Kidney capillary endothelial cell (primary cell): ENCODE results near the gene VPS18.

Source experiments
- DNase-seq: peaks from one replicate; pipeline ENCODE4 v3.0.0-alpha.2; 2018; ENCODE audit warnings: low spot score

Gene VPS18

GRCh38 chr15:40871749-40872617, 22.3 kb upstream of the VPS18 start:
- DNase-seq: no peak

DNA sequence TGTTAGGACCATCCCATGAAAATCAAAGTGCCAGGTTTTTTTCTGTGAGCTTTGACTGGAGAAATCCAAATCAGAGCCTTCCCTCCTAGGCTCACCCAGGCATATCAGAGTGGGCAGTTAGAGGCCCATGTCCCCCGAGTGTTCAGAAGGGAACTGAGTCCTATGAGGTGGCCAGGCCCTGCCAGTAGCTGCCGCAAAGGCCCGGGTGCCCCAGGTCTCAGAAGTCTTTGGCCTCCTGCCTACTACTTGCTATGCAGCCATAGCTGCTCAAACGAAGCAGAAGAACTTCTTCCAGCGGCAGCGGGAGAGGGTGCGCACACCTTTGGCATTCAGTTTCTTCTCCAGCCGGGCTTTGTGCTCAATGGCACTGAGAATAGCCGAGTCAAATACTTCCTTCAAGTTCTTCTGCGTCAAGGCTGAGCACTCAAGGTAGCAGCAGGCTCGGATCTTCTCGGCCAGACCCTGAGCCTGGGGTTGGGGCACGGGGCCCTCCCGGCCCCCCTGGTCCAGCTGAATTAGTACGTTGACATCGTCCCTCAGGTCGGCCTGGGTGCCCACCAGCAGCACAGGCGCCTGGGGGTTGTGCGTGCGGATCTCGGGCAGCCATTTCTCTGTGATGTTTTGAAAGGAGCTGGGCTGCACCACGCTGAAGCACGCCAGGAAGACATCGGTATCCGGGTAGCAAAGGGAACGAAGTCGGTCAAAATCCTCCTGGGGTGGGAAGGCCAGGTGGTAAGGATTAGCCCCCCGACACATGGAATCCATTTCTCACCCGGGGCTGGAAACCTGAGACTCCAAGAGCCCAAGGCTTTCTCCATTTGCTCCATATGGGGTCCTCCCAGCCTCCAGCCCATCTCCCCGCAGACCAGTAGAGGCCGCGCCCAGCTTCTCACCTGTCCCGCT, 21.2 kb upstream of the VPS18 start:
- no peak for DNase-seq

DNA sequence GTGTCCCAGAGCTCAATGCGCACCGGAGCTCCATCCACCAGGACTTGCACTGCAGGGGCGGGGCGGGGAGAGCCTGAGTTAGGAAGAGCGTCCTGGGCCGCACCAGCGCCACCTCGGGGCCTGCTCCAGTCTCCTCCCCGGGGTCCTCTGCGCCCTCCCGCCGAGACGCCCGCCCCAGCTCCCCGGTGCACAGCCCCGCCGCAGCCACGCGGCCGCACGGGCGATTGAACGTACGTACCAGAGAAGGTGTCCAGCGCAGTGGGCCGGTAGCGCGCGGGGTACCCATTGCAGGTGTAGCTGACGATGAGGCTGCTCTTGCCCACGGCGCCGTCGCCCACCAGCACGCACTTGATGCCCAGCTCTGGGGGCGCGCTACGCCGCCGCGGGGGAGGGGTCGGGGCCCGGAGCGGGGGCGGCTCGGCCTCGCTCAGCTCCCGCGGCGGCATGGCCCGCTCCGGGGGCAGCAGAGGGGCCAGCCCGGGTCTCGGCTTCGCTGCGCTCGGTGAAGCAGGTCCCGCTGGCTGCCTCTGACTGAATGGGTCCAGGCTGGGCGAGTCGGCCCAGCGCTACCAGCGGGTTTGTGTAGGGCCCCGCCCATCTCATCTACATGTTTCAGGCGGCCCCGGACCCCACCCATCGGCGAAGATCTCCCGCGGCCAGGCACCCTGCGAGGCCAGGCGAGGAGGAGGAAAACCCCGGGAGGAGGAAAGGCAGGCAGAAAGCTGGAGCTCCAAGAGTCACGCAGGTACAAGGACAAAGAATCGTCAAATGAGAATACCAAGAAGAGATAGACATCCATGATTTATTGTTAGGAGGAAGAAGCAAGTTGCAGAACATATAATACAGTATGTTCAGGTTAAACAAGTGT, 20.3 kb upstream of the VPS18 start, which contains the start of gene RHOV:
TSS of gene RHOV (minus strand) at position 541 of the 868 bp plus-strand sequence. CDS start at position 446, 95 bp downstream.
- no peak for DNase-seq

- DNase-seq: no peak
Measured at GRCh38 chr15:40875991-40876730, 18.1 kb upstream of the VPS18 start.

DNA sequence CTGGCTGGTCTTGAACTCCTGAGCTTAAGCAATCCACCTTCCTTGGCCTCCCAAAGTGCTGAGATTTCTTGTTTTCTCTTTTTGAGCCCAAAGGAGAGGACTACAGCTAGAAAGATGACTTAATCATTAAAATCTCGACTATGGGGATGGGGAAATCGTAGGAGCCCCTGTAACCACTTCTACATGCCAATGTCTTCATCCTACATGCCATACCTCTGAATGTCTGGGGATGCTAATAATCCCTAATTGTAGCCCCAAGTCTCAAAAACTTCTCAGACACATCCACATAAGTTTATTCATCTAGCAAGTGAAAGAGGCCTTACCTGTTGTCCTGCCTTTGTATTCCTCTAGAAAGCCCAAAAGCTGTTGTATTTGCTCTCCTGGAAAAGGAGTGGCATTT, 16.6 kb upstream of the VPS18 start:
- no peak for DNase-seq

DNA sequence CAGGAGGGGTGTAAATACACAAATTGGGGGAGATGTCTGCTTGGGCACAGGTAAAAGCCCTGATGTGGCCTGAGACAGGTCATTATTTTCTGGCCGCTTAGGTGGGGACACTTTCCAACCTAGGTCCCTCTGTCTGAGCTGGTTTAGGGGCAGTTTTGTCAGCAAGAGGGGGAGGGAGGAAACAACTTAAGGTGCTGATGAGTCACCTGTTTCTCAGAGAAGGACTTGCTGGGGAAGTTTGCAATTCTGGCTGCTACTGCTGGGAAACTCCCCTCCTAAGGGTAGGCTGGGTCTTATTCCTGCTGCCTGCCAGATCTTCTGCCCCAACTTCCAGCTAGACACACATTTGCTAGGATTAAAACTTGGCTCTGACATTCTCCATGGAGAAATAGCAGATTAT, 15.5 kb upstream of the VPS18 start:
- DNase-seq: no peak

DNA sequence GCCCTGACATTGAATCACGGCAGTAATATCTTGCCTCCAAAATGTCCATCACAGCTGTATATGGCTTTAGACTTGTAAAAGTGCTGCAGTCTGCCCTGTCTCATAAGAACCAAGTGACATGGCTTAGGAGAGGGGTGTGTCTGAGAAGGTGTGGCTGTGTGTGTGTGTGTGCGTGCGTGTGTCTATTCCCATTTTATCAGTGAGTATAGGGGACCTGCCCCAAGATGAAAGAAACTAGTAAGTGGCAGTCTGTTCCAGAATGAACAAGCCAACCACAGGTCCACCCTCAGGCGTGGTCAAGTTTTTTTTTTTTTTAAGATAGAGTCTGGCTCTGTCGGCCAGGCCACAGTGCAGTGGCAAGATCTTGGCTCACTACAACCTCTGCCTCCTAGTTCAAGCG, 14.6 kb upstream of the VPS18 start:
- DNase-seq: no peak

GRCh38 chr15:40881351-40881750, 12.9 kb upstream of the VPS18 start:
- DNase-seq: no peak

- DNase-seq: no peak
Measured at GRCh38 chr15:40886586-40886985, 7.7 kb upstream of the VPS18 start.

DNA sequence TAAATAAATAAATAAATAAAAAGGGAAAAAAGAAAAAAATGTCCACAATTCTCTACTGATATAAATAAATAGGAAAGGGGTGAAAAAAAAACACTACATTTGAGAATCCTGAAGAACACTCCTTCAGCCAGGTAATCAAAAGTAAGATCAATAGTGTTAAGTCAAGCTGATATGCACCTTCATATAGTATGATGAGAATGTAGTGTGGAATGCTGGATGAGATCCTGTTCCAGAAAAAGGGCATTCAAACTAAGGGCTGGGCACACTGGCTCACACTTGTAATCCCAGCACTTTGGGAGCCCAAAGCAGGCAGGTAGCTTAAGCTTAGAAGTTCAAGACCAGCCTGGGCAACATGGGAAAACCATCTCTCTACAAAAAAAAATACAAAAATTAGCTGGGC, 5.1 kb upstream of the VPS18 start:
- DNase-seq: no peak

GRCh38 chr15:40891138-40891537, 3.1 kb upstream of the VPS18 start:
- no peak for DNase-seq

GRCh38 chr15:40891810-40892446, 2.3 kb upstream of the VPS18 start:
- DNase-seq: peak; percentile 48

- no peak for DNase-seq
Measured at GRCh38 chr15:40892447-40893012, 1.7 kb upstream of the VPS18 start.

DNA sequence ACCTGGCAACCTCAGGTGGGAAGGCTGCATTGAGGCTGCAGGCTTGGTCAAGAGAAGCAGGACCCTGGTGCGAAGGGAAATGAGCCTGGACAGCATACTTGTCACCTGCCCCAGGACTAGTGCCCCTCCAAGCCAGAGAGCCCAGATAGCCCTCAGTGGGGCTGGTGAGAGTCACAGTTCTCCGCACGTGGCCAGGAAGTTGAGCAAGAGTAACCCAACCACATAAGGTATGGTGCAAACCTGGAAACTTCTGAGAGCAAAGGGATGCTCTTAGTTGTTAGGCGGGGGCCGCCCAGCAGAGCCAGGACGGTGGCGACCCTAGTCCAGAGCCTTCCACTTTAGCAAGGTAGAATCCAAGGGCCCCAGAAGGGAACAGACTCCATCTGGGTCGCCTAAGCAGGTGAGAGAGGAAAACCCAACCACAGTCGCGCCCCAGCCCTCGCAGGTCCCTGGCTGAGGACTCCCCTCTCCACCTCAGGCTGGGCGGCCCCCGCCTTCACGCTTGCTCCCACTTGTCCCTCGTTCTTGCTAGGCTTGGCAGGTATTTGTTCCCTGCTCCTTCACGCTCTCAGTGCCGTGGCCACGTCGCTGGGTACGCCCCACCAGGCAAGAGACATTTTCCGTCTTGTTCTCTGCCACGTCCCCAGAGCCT, 1.1 kb upstream of the VPS18 start:
- DNase-seq: no peak

DNA sequence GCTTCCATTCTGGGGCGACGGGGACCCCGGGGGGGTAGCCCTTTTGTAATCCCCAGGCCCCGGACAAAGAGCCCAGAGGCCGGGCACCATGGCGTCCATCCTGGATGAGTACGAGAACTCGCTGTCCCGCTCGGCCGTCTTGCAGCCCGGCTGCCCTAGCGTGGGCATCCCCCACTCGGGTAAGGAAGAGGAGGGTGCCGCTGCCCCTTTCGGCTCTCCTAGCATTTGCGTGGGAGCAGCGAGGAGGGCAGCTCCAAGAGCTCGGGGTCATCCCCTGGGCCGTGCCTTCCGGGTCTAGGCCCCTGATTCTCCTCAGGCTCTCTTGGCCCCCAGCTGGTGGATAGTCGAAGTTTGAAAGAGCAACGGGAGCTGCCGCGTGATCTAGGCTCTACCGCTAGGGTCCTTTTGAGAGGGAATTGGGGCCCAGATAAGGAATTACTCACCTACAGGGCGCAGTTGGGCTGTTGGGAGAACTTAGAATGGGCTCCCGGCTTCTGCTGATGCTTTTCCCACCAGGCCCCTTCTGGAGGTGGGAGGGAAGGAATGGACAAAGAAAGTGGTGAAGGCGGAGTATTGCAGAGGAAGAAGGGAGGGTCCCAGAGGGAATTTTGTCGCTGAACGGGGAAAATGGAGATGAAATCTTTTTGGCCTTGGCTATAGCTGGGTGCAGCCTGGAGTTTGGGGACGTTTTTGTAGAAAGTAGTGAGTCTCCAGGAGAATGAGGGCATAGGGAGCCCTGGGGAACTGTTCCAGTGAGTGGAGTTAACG, 615 bp downstream of the VPS18 start:
- DNase-seq: peak; percentile 79

DNA sequence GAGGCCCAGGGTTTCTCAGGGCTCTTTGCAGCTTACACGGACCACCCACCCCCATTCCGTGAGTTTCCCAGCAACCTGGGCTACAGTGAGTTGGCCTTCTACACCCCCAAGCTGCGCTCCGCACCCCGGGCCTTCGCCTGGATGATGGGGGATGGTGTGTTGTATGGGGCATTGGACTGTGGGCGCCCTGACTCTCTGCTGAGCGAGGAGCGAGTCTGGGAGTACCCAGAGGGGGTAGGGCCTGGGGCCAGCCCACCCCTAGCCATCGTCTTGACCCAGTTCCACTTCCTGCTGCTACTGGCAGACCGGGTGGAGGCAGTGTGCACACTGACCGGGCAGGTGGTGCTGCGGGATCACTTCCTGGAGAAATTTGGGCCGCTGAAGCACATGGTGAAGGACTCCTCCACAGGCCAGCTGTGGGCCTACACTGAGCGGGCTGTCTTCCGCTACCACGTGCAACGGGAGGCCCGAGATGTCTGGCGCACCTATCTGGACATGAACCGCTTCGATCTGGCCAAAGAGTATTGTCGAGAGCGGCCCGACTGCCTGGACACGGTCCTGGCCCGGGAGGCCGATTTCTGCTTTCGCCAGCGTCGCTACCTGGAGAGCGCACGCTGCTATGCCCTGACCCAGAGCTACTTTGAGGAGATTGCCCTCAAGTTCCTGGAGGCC, 5.4 kb downstream of the VPS18 start:
- DNase-seq: no peak

DNA sequence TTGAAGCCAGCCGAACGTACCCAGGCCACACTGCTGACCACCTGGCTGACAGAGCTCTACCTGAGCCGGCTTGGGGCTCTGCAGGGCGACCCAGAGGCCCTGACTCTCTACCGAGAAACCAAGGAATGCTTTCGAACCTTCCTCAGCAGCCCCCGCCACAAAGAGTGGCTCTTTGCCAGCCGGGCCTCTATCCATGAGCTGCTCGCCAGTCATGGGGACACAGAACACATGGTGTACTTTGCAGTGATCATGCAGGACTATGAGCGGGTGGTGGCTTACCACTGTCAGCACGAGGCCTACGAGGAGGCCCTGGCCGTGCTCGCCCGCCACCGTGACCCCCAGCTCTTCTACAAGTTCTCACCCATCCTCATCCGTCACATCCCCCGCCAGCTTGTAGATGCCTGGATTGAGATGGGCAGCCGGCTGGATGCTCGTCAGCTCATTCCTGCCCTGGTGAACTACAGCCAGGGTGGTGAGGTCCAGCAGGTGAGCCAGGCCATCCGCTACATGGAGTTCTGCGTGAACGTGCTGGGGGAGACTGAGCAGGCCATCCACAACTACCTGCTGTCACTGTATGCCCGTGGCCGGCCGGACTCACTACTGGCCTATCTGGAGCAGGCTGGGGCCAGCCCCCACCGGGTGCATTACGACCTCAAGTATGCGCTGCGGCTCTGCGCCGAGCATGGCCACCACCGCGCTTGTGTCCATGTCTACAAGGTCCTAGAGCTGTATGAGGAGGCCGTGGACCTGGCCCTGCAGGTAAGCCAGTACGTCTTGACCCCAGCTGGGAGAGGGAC, 6.2 kb downstream of the VPS18 start:
- DNase-seq: no peak

GRCh38 chr15:40901053-40901443, 6.8 kb downstream of the VPS18 start:
- DNase-seq: no peak
